Trophoblast cell (in vitro differentiated cells and primary cell): ENCODE data around the gene RNF123.
"Not testable (repeated sequence)": the region's sequence is repeated elsewhere in the genome, so short reads cannot be mapped to it uniquely, and the experiment has no call there.

Experiments
- DNase-seq, 2 donors: peaks; one replicate each; pipeline ENCODE4 v3.0.0-alpha.2; 2016
- H2AFZ ChIP-seq: 2 replicates; pipeline ENCODE4 v1.6.1; 2013; ENCODE audit warnings: low read length, moderate library complexity, mild to moderate bottlenecking; ENCODE audit not compliant: insufficient read depth, poor library complexity
- H2AK5ac ChIP-seq: 2 replicates; pipeline ENCODE4 v1.6.1; 2013; ENCODE audit warnings: mild to moderate bottlenecking, low read length
- H2BK120ac ChIP-seq: 2 replicates; pipeline ENCODE4 v1.6.1; 2013; ENCODE audit warnings: low read length, mild to moderate bottlenecking, moderate library complexity; ENCODE audit not compliant: insufficient read depth, poor library complexity
- H2BK12ac ChIP-seq: 2 replicates; pipeline ENCODE4 v1.6.1; 2013; ENCODE audit warnings: mild to moderate bottlenecking, low read length, moderate library complexity
- H2BK5ac ChIP-seq: 2 replicates; pipeline ENCODE4 v1.6.1; 2013; ENCODE audit warnings: low read length, low read depth, moderate library complexity, mild to moderate bottlenecking; ENCODE audit not compliant: poor library complexity
- H3K14ac ChIP-seq: 2 replicates; pipeline ENCODE4 v1.6.1; 2013; ENCODE audit warnings: mild to moderate bottlenecking, low read length
- H3K18ac ChIP-seq: 2 replicates; pipeline ENCODE4 v1.6.1; 2013; ENCODE audit warnings: mild to moderate bottlenecking, low read length
- H3K23ac ChIP-seq: 2 replicates; pipeline ENCODE4 v1.6.1; 2013; ENCODE audit warnings: low read length
- H3K27ac ChIP-seq: 2 replicates; pipeline ENCODE4 v1.5.1; 2013; ENCODE audit warnings: low read depth, mild to moderate bottlenecking, inconsistent platforms, low read length, moderate library complexity
- H3K27me3 ChIP-seq: 2 replicates; pipeline ENCODE4 v1.6.1; 2013; ENCODE audit warnings: inconsistent platforms, mild to moderate bottlenecking, low read length, moderate library complexity; ENCODE audit not compliant: insufficient read depth
- H3K36me3 ChIP-seq, 2 experiments: 1 replicate in 1 of 2; 2 replicates in 1 of 2; pipeline ENCODE4 v1.6.1; 2013; ENCODE audit warnings: low read length in 2 of 2, mild to moderate bottlenecking in 2 of 2, moderate library complexity in 1 of 2; ENCODE audit not compliant: insufficient read depth in 2 of 2, control insufficient read depth in 1 of 2
- H3K4ac ChIP-seq: 2 replicates; pipeline ENCODE4 v1.6.1; 2013; ENCODE audit warnings: low read depth, mild to moderate bottlenecking, low read length, moderate library complexity
- H3K4me1 ChIP-seq, 2 experiments: 1 replicate in 1 of 2; 2 replicates in 1 of 2; pipeline ENCODE4 v1.6.1; 2013; ENCODE audit warnings: low read length in 2 of 2, mild to moderate bottlenecking in 2 of 2, moderate library complexity in 1 of 2; ENCODE audit not compliant: insufficient read depth in 2 of 2, control insufficient read depth in 1 of 2
- H3K4me2 ChIP-seq: 2 replicates; pipeline ENCODE4 v1.6.1; 2013; ENCODE audit warnings: inconsistent platforms, mild to moderate bottlenecking, low read length, moderate library complexity
- H3K4me3 ChIP-seq: 2 replicates; pipeline ENCODE4 v1.5.1; 2013; ENCODE audit warnings: mild to moderate bottlenecking, low read depth, low read length, inconsistent platforms
- H3K79me1 ChIP-seq: one replicate; pipeline ENCODE4 v1.6.1; 2013; ENCODE audit warnings: low read length
- H3K79me2 ChIP-seq: 2 replicates; pipeline ENCODE4 v1.6.1; 2013; ENCODE audit warnings: low read length, mild to moderate bottlenecking; ENCODE audit not compliant: control insufficient read depth, insufficient read depth, poor library complexity
- H3K9ac ChIP-seq: 2 replicates; pipeline ENCODE4 v1.6.1; 2013; ENCODE audit warnings: mild to moderate bottlenecking, low read length
- H3K9me3 ChIP-seq: 2 replicates; pipeline ENCODE4 v1.6.1; 2013; ENCODE audit warnings: low read depth, mild to moderate bottlenecking, control low read depth, inconsistent platforms, low read length; ENCODE audit not compliant: insufficient read depth
- H4K12ac ChIP-seq: 2 replicates; pipeline ENCODE4 v1.6.1; 2013; ENCODE audit warnings: low read depth, mild to moderate bottlenecking, low read length, moderate library complexity
- H4K8ac ChIP-seq: 2 replicates; pipeline ENCODE4 v1.6.1; 2013; ENCODE audit warnings: low read depth, mild to moderate bottlenecking, low read length, moderate library complexity
- H4K91ac ChIP-seq: one replicate; pipeline ENCODE4 v1.6.1; 2013; ENCODE audit warnings: low read depth, mild to moderate bottlenecking, low read length, moderate library complexity
- WGBS: extraction: QIAGEN DNeasy Blood & Tissue Kit; methylation state at CpG from one replicate; pipeline ENCODE4 v1.1.7; 2013; ENCODE audit warnings: missing lambda C conversion rate; ENCODE audit not compliant: insufficient read length, insufficient coverage; ENCODE audit errors: extremely low coverage; 5-methylcytosine and 5-hydroxymethylcytosine counted together

Gene RNF123

DNA sequence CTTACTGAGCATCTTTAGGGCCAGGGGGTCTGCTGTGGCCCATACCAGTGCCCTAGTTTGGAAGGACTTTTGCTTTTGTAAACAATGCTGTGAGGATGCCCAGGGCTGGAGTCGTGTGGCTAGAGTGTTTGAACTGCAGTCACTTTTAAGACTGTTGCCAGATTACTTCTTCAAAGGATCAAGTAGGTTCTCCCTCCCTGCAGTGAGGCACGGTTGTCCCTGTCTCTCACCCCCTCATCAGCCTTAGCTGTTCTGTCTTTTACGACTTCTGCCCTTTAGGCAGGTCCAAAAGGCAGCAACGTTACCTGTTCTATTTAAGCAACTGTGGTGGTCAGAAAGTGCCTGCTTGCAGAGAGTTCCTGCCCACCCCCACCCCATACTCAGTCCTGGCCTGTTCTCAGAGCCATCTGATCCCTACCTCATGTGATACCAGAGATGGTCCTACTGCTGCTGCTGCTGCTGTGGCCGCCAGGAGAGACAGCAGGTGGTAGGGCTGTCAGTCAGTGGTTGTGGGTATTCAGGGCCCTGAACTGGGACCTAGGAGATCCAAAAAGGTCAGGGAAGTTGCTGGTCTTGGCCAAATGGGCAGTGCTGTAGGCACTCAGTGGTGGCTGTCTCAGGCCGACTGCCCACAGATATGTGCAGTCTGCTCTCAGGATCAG is 5.2 kb downstream of the RNF123 start:
- WGBS: no CpG with 5 or more reads among the region's 6 CpGs
- H2AK5ac ChIP-seq, H3K79me1 ChIP-seq, H3K9me3 ChIP-seq, H3K23ac ChIP-seq, H3K27me3 ChIP-seq, DNase-seq, H3K27ac ChIP-seq, H3K9ac ChIP-seq, H3K18ac ChIP-seq, H3K14ac ChIP-seq, H3K4ac ChIP-seq, H4K91ac ChIP-seq, H4K12ac ChIP-seq, H2BK5ac ChIP-seq, H2BK120ac ChIP-seq, H3K4me3 ChIP-seq, H2BK12ac ChIP-seq, H4K8ac ChIP-seq, H3K4me2 ChIP-seq, H3K79me2 ChIP-seq, H2AFZ ChIP-seq: not testable (repeated sequence)
- Histone ChIP-seq H3K36me3 (peaks cover 14 to 24% of the 10 kb centered on the region in 2 experiments), H3K4me1 (peaks cover 2 to 12% of the 10 kb centered on the region in 2 experiments)

DNA sequence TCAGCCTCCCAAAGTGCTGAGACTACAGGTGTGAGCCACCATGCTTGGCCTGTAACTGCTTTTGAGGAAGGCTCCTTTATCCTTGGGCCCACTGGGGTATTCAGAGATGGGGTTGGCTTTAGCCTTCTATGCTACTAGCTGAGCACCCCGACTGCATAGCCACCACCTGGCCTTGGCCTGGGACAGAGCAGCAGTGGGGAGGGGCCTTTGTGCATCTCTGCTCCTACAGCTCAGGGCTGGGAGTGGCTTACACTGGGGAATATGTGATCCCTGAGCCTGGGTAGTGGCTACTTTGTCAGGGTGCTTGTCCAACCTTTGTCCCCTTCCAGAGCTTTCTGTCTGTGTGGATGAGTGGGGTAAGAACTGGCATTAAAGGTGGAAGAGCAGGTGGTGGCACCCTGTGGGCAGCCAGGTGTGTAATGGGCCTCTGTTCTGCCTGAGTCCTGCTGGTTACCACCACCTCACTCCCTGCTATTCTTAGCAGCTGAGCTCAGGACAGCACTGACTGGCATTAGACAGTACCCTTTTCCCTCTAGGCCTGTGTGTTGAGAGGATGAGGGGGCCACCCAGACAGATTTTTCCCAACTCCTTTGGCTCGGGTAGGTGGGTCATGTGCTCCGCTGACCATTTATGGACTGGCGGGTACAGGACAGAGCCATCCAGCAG is 6.1 kb downstream of the RNF123 start:
- no CpG with 5 or more reads among the region's 4 CpGs for WGBS
- H3K9me3 ChIP-seq, H3K4me3 ChIP-seq, H2BK5ac ChIP-seq, H4K12ac ChIP-seq, H3K4ac ChIP-seq, H3K9ac ChIP-seq, H3K18ac ChIP-seq, H4K91ac ChIP-seq, H4K8ac ChIP-seq, H3K27me3 ChIP-seq, H3K79me1 ChIP-seq, H3K14ac ChIP-seq, H3K4me1 ChIP-seq, DNase-seq, H2BK120ac ChIP-seq, H3K23ac ChIP-seq, H3K4me2 ChIP-seq, H2AFZ ChIP-seq, H2BK12ac ChIP-seq, H3K27ac ChIP-seq, H2AK5ac ChIP-seq, H3K79me2 ChIP-seq: not testable (repeated sequence)
- H3K36me3 ChIP-seq: peaks cover 17 to 30% of the 10 kb centered on the region in 2 experiments

DNA sequence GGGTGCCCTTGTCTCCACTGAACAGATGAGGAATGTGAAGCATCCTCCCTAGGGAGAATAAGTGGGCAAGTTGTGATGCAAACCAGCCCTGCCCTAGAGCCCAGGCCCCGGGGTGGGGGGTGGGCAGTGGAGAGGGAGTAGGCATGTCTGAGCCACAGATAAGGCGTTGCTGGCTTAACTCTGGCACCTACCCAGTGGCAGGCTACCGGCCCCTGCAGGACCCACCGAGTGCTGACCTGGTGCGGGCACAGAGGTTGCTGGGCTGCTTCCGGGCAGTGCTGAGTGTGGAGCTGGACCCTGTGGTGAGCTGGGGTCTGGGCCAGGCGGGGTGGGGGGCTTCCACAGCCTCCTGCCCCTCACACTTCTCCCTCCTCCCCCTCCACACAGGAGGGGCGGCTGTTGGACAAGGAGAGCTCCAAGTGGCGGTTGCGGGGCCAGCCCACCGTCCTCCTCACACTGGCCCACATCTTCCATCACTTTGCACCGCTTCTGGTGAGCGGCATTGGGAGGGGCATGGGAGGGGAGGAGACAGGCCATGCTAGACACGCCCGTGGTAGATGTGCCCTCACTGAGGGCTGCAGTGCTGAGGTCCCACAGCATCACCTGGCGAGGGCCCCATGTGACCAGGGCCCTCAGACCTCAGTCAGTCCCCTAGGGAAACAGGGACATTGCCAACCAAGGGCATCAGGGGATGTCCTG is 10.1 kb downstream of the RNF123 start:
- no peak for DNase-seq
- H3K27ac ChIP-seq: no peak overlapping the region
- H3K23ac ChIP-seq: no peak overlapping the region
- peaks cover 2 to 5% of the 10 kb centered on the region in 2 experiments for H3K4me1 ChIP-seq
- H3K4ac ChIP-seq: no peak overlapping the region
- H2BK5ac ChIP-seq: no peak overlapping the region
- H3K9me3 ChIP-seq: peaks cover under 1% of the 10 kb centered on the region
- peaks cover 43 to 57% of the 10 kb centered on the region in 2 experiments for H3K36me3 ChIP-seq
- H3K4me3 ChIP-seq: no peak overlapping the region
- H3K4me2 ChIP-seq: no peak overlapping the region
- H4K8ac ChIP-seq: no peak overlapping the region
- no peak overlapping the region for H3K14ac ChIP-seq
- no peak overlapping the region for H4K12ac ChIP-seq
- no peaks in the 10 kb centered on the region for H3K79me2 ChIP-seq
- H3K9ac ChIP-seq: no peak overlapping the region
- no peak overlapping the region for H2BK12ac ChIP-seq
- no peak overlapping the region for H4K91ac ChIP-seq
- H2AK5ac ChIP-seq: no peak overlapping the region
- no peak overlapping the region for H2AFZ ChIP-seq
- WGBS: no CpG with 5 or more reads among the region's 16 CpGs
- H3K18ac ChIP-seq: no peak overlapping the region
- no peaks in the 10 kb centered on the region for H3K79me1 ChIP-seq
- no peak overlapping the region for H2BK120ac ChIP-seq
- H3K27me3 ChIP-seq: no peaks in the 10 kb centered on the region

DNA sequence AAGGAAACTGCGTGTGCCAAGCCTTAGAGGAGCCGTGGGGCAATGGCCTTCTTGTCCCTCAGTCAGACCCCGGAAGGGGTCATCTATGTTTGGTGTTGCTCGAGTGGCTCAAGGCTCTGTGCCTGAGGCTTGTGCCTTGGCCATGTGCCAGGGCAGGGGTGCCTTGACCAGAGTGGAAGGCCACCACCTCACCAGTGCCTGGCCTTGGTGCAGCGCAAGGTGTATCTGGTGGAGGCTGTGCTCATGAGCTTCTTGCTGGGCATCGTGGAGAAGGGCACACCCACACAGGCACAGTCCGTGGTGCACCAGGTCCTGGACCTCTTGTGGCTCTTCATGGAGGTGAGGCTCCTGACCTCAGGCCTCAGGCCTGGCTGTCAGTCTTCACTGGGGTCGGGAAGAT is 10.7 kb downstream of the RNF123 start:
- Histone ChIP-seq H2AFZ (no peak overlapping the region), H3K79me1 (no peaks in the 10 kb centered on the region), H2AK5ac (no peak overlapping the region), H4K12ac (no peak overlapping the region), H3K79me2 (no peaks in the 10 kb centered on the region), H3K27me3 (no peaks in the 10 kb centered on the region), H3K4me1 (peaks cover 2 to 5% of the 10 kb centered on the region in 2 experiments), H3K36me3 (peaks cover 49 to 63% of the 10 kb centered on the region in 2 experiments), H3K4me2 (no peak overlapping the region), H2BK120ac (no peak overlapping the region), H3K27ac (no peak overlapping the region), H3K14ac (no peak overlapping the region), H3K9me3 (no peaks in the 10 kb centered on the region), H2BK12ac (no peak overlapping the region), H3K9ac (no peak overlapping the region), H2BK5ac (no peak overlapping the region), H3K23ac (no peak overlapping the region), H3K4ac (no peak overlapping the region), H3K4me3 (no peak overlapping the region), H4K91ac (no peak overlapping the region), H4K8ac (no peak overlapping the region), H3K18ac (no peak overlapping the region)
- no peak for DNase-seq
- no CpG with 5 or more reads among the region's 8 CpGs for WGBS
